ENCODE data around the gene SLC44A5.

GRCh38 chr1:75234562-75234961, 376.4 kb downstream of the SLC44A5 start:
- TF ChIP-seq CTCF (IDR thresholded peaks at IDR 0.05; ENCODE audit: low read length): no peak
- TF ChIP-seq EZH2 (IDR thresholded peaks at IDR 0.05; ENCODE audit: borderline replicate concordance, low read length): no peak

All from OCI-LY1 (cell line).